Prostate gland (tissue), 2 donors: ENCODE results near the gene UNC5B.

ENCODE experiments used
- POLR2A ChIP-seq: fragments of 450-650 bp; IDR thresholded peaks from one replicate; pipeline ENCODE4 v1.6.1; 2016; ENCODE audit warnings: antibody characterized with exemption, mild to moderate bottlenecking
- POLR2AphosphoS5 ChIP-seq: sonication (generic); formaldehyde crosslinking; IDR thresholded peaks from one replicate; pipeline ENCODE4 v1.6.1; 2017; ENCODE audit warnings: antibody characterized with exemption
- TF ChIP-seq, protein P1 (sequence below), 4 experiments: fragments of 200-600 bp in 2 of 4; fragments of 450-650 bp in 2 of 4; sonication (generic) in 2 of 4; IDR thresholded peaks; 1 replicate in 3 of 4; 2 replicates in 1 of 4; pipeline ENCODE4 v1.5.1; 2016 to 2019; ENCODE audit warnings: antibody characterized with exemption in 4 of 4, mild to moderate bottlenecking in 2 of 4, moderate library complexity in 2 of 4

GRCh38 chr10:71247804-71248203 lies 35.4 kb downstream of the UNC5B start:
- no peak for TF ChIP-seq POLR2A
- TF ChIP-seq, protein P1, sequence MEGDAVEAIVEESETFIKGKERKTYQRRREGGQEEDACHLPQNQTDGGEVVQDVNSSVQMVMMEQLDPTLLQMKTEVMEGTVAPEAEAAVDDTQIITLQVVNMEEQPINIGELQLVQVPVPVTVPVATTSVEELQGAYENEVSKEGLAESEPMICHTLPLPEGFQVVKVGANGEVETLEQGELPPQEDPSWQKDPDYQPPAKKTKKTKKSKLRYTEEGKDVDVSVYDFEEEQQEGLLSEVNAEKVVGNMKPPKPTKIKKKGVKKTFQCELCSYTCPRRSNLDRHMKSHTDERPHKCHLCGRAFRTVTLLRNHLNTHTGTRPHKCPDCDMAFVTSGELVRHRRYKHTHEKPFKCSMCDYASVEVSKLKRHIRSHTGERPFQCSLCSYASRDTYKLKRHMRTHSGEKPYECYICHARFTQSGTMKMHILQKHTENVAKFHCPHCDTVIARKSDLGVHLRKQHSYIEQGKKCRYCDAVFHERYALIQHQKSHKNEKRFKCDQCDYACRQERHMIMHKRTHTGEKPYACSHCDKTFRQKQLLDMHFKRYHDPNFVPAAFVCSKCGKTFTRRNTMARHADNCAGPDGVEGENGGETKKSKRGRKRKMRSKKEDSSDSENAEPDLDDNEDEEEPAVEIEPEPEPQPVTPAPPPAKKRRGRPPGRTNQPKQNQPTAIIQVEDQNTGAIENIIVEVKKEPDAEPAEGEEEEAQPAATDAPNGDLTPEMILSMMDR (IDR thresholded peaks at IDR 0.05): no peak
- TF ChIP-seq POLR2AphosphoS5: no peak
